ENCODE measurements around the gene EPAS1. TPM values are rescaled to one million over a fixed set of nuclear protein-coding genes. Genes with fewer than 3 reads are reported as not detected.

Gene EPAS1
- total RNA-seq, 1 donor from 2014 or later, result not detected

DNA sequence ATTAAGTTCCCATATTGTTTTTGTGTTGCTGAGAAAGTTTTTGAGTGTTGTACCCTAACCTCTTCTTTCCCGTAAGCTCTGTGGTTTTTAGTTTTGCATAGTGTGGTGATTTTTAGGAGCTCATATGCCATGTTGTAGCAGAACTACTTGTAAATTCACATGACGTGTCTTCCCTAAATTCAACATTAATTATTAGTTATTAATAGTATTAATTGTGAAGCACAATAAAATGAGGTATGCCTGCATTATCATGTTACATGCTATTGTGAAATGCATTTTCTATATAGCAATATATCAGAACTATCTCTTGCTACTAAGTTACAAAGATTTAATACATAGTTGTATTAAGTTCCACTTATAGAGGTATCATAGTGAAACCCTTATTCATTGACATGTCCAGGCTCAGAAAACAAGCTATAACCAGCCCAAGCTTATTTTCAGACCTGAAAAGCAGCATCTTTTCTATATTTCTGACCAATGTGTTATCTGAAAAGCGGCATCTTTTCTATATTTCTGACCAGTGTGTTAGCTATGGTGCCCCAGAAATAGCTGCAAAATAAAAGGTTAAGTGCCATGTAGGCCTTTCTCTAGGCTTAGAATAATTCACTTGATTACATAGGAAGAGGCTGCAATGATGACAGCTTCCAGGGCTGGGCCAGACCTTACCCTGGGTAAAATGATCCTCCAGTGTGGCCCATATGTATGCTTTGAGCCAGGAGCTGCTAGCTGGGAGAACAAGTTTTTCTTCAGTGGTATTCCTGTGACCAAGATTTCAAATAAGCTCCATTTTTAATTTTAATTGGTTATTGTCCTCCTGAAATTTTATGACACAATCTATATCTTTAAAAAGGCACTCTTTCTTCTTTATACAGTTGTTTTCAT, 21.6 kb downstream of the EPAS1 start:
- H3K36me3 Mint-ChIP-seq (ENCODE audit: unreplicated experiment), result no peaks in the 10 kb centered on the region
- no peaks in the 10 kb centered on the region for H3K4me1 Mint-ChIP-seq (ENCODE audit: low read depth, unreplicated experiment)
- TF ChIP-seq, protein P1, sequence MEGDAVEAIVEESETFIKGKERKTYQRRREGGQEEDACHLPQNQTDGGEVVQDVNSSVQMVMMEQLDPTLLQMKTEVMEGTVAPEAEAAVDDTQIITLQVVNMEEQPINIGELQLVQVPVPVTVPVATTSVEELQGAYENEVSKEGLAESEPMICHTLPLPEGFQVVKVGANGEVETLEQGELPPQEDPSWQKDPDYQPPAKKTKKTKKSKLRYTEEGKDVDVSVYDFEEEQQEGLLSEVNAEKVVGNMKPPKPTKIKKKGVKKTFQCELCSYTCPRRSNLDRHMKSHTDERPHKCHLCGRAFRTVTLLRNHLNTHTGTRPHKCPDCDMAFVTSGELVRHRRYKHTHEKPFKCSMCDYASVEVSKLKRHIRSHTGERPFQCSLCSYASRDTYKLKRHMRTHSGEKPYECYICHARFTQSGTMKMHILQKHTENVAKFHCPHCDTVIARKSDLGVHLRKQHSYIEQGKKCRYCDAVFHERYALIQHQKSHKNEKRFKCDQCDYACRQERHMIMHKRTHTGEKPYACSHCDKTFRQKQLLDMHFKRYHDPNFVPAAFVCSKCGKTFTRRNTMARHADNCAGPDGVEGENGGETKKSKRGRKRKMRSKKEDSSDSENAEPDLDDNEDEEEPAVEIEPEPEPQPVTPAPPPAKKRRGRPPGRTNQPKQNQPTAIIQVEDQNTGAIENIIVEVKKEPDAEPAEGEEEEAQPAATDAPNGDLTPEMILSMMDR (IDR thresholded peaks at IDR 0.05; ENCODE audit: partially characterized antibody, unreplicated experiment), result no peak
- H3K4me3 Mint-ChIP-seq (ENCODE audit: unreplicated experiment), result no peak overlapping the region
- DNase-seq, result no peak
- peaks cover 3% of the 10 kb centered on the region for H3K9me3 Mint-ChIP-seq (ENCODE audit: unreplicated experiment)
- H3K27ac Mint-ChIP-seq (ENCODE audit: unreplicated experiment), result no peak overlapping the region
- no peaks in the 10 kb centered on the region for H3K27me3 Mint-ChIP-seq (ENCODE audit: unreplicated experiment)

GRCh38 chr2:46319711-46320110, 22.5 kb downstream of the EPAS1 start:
- no peak overlapping the region for H3K4me3 Mint-ChIP-seq (ENCODE audit: unreplicated experiment)
- no peak overlapping the region for H3K27ac Mint-ChIP-seq (ENCODE audit: unreplicated experiment)
- DNase-seq, result no peak
- no peaks in the 10 kb centered on the region for H3K4me1 Mint-ChIP-seq (ENCODE audit: low read depth, unreplicated experiment)
- no peaks in the 10 kb centered on the region for H3K27me3 Mint-ChIP-seq (ENCODE audit: unreplicated experiment)
- no peaks in the 10 kb centered on the region for H3K36me3 Mint-ChIP-seq (ENCODE audit: unreplicated experiment)
- TF ChIP-seq, protein P1 (IDR thresholded peaks at IDR 0.05; ENCODE audit: partially characterized antibody, unreplicated experiment), result no peak
- H3K9me3 Mint-ChIP-seq (ENCODE audit: unreplicated experiment), result no peaks in the 10 kb centered on the region

GRCh38 chr2:46320141-46320567, 22.9 kb downstream of the EPAS1 start:
- no peak overlapping the region for H3K4me3 Mint-ChIP-seq (ENCODE audit: unreplicated experiment)
- H3K27ac Mint-ChIP-seq (ENCODE audit: unreplicated experiment), result no peak overlapping the region
- TF ChIP-seq, protein P1 (IDR thresholded peaks at IDR 0.05; ENCODE audit: partially characterized antibody, unreplicated experiment), result no peak
- DNase-seq, result no peak
- no peaks in the 10 kb centered on the region for H3K36me3 Mint-ChIP-seq (ENCODE audit: unreplicated experiment)
- no peaks in the 10 kb centered on the region for H3K9me3 Mint-ChIP-seq (ENCODE audit: unreplicated experiment)
- H3K4me1 Mint-ChIP-seq (ENCODE audit: low read depth, unreplicated experiment), result no peaks in the 10 kb centered on the region
- H3K27me3 Mint-ChIP-seq (ENCODE audit: unreplicated experiment), result no peaks in the 10 kb centered on the region

DNA sequence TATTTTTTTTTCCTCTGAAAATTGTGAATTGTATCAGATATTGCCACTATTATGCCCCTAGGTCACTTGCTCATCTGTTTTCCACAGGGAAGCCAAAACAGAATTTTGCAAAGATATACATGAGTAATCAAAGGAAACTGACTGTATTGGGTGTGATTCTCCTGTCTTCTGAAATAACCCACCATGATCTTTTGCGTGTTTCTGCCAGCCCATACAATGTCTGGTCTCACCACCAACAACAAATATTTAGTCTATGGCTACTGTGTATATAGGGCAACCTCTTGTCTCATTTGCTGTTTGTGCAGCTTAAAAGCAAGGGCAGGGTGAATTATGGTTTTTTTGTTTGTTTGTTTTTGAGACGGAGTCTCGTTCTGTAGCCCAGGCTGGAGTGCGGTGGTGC, 26.5 kb downstream of the EPAS1 start:
- H3K9me3 Mint-ChIP-seq (ENCODE audit: unreplicated experiment), result no peaks in the 10 kb centered on the region
- H3K4me3 Mint-ChIP-seq (ENCODE audit: unreplicated experiment), result no peak overlapping the region
- H3K4me1 Mint-ChIP-seq (ENCODE audit: low read depth, unreplicated experiment), result no peaks in the 10 kb centered on the region
- no peak for DNase-seq
- TF ChIP-seq, protein P1 (IDR thresholded peaks at IDR 0.05; ENCODE audit: partially characterized antibody, unreplicated experiment), result no peak
- no peak overlapping the region for H3K27ac Mint-ChIP-seq (ENCODE audit: unreplicated experiment)
- H3K36me3 Mint-ChIP-seq (ENCODE audit: unreplicated experiment), result no peaks in the 10 kb centered on the region
- H3K27me3 Mint-ChIP-seq (ENCODE audit: unreplicated experiment), result no peaks in the 10 kb centered on the region

Data from glutamatergic neuron (in vitro differentiated cells).